Mesothelial cell of epicardium (in vitro differentiated cells): ENCODE measurements around the gene TBC1D2. TPM values are rescaled to one million over a fixed set of nuclear protein-coding genes. Genes with fewer than 3 reads are reported as not detected.

Experiments used
- DNase-seq, 2 experiments: peaks; one replicate each; pipeline ENCODE4 v3.0.0; 2021; ENCODE audit warnings: low spot score in 2 of 2; ENCODE audit not compliant: unreplicated experiment in 2 of 2
- H3K27ac Mint-ChIP-seq: 2 replicates; pipeline ENCODE4 v1.8.0; 2021; ENCODE audit warnings: mixed read lengths
- H3K27me3 Mint-ChIP-seq: 2 replicates; pipeline ENCODE4 v1.8.0; 2021; ENCODE audit warnings: low read depth, mixed read lengths
- H3K36me3 Mint-ChIP-seq: 2 replicates; pipeline ENCODE4 v1.8.0; 2021; ENCODE audit warnings: mixed read lengths
- H3K4me1 Mint-ChIP-seq: 2 replicates; pipeline ENCODE4 v1.8.0; 2021; ENCODE audit warnings: mixed read lengths
- H3K4me3 Mint-ChIP-seq: 2 replicates; pipeline ENCODE4 v1.8.0; 2021; ENCODE audit warnings: mild to moderate bottlenecking, moderate library complexity, mixed read lengths
- H3K9me3 Mint-ChIP-seq: 2 replicates; pipeline ENCODE4 v1.8.0; 2021; ENCODE audit warnings: mixed read lengths
- CTCF ChIP-seq: fragments of 200-600 bp; sonication (generic); IDR thresholded peaks from one replicate; pipeline ENCODE4 v1.5.0; 2021; ENCODE audit warnings: antibody characterized with exemption; ENCODE audit not compliant: unreplicated experiment
- total RNA-seq: library from RNA; stranded (reverse); gene quantifications from 3 replicates; pipeline ENCODE4 v1.2.1, GENCODE V29; 2021

The TBC1D2 gene
- total RNA-seq, 1 donor from 2014 or later, result 7.0 TPM

GRCh38 chr9:98232926-98233325, 22.5 kb downstream of the TBC1D2 start:
- Mint-ChIP-seq H3K27me3 (no peaks in the 10 kb centered on the region), H3K9me3 (no peaks in the 10 kb centered on the region), H3K36me3 (peaks cover 4% of the 10 kb centered on the region), H3K27ac (no peak overlapping the region), H3K4me1 (no peaks in the 10 kb centered on the region), H3K4me3 (no peak overlapping the region)
- no peak for TF ChIP-seq CTCF
- no peak for DNase-seq

- Mint-ChIP-seq H3K4me3 (no peak overlapping the region), H3K27me3 (no peaks in the 10 kb centered on the region), H3K36me3 (peaks cover 4% of the 10 kb centered on the region), H3K9me3 (no peaks in the 10 kb centered on the region), H3K4me1 (no peaks in the 10 kb centered on the region), H3K27ac (no peak overlapping the region)
- TF ChIP-seq CTCF, result no peak
- DNase-seq, result no peak
Measured at GRCh38 chr9:98231770-98232478, 23.5 kb downstream of the TBC1D2 start.

- no peaks in the 10 kb centered on the region for H3K27me3 Mint-ChIP-seq
- DNase-seq, result no peak
- no peak for TF ChIP-seq CTCF
- H3K36me3 Mint-ChIP-seq, result peaks cover 4% of the 10 kb centered on the region
- H3K27ac Mint-ChIP-seq, result no peak overlapping the region
- no peaks in the 10 kb centered on the region for H3K9me3 Mint-ChIP-seq
- no peak overlapping the region for H3K4me3 Mint-ChIP-seq
- H3K4me1 Mint-ChIP-seq, result no peaks in the 10 kb centered on the region
Measured at GRCh38 chr9:98230789-98231188, 24.7 kb downstream of the TBC1D2 start.

GRCh38 chr9:98230304-98230703, 25.1 kb downstream of the TBC1D2 start:
- Mint-ChIP-seq H3K9me3 (no peaks in the 10 kb centered on the region), H3K36me3 (peaks cover 4% of the 10 kb centered on the region), H3K4me1 (no peaks in the 10 kb centered on the region), H3K27ac (no peak overlapping the region), H3K4me3 (no peak overlapping the region), H3K27me3 (no peaks in the 10 kb centered on the region)
- TF ChIP-seq CTCF, result no peak
- no peak for DNase-seq

- H3K36me3 Mint-ChIP-seq, result peaks cover 2% of the 10 kb centered on the region
- H3K27me3 Mint-ChIP-seq, result no peaks in the 10 kb centered on the region
- H3K9me3 Mint-ChIP-seq, result no peaks in the 10 kb centered on the region
- no peak for TF ChIP-seq CTCF
- no peak for DNase-seq
- no peak overlapping the region for H3K4me3 Mint-ChIP-seq
- no peak overlapping the region for H3K27ac Mint-ChIP-seq
- no peaks in the 10 kb centered on the region for H3K4me1 Mint-ChIP-seq
Measured at GRCh38 chr9:98229620-98230019, 25.8 kb downstream of the TBC1D2 start.

- H3K27me3 Mint-ChIP-seq, result no peaks in the 10 kb centered on the region
- H3K4me1 Mint-ChIP-seq, result no peaks in the 10 kb centered on the region
- H3K9me3 Mint-ChIP-seq, result no peaks in the 10 kb centered on the region
- peaks cover 2% of the 10 kb centered on the region for H3K36me3 Mint-ChIP-seq
- no peak overlapping the region for H3K4me3 Mint-ChIP-seq
- TF ChIP-seq CTCF, result no peak
- DNase-seq, result no peak
- H3K27ac Mint-ChIP-seq, result no peak overlapping the region
Measured at GRCh38 chr9:98229090-98229395, 26.4 kb downstream of the TBC1D2 start.
